Stimulated activated CD8-positive, alpha-beta memory T cell treated with anti-CD3 and anti-CD28 coated beads, Interleukin-2, amount 100 ng/mL, for 1 hour (primary cell): ENCODE data around the gene PEPD.

Source experiments
- DNase-seq, 2 donors: peaks; one replicate each; pipeline ENCODE4 v3.0.0-alpha.2; 2020; ENCODE audit warnings: low read depth in 2 of 2

PEPD gene

GRCh38 chr19:33407716-33408115 lies 113.9 kb downstream of the PEPD start:
- no peak for DNase-seq

- no peak for DNase-seq
These were observed 114.4 kb downstream of the PEPD start for GRCh38 chr19:33407140-33407551.

- peak; percentile 42 to 49 for DNase-seq
These were observed 115.0 kb downstream of the PEPD start for GRCh38 chr19:33406521-33407139.

- no peak for DNase-seq
These were observed 115.8 kb downstream of the PEPD start for GRCh38 chr19:33405553-33406461.

- no peak for DNase-seq
These were observed 116.4 kb downstream of the PEPD start for GRCh38 chr19:33405254-33405552.

- DNase-seq = no peak
These were observed 116.9 kb downstream of the PEPD start for GRCh38 chr19:33404506-33405253.

GRCh38 chr19:33403973-33404304 lies 117.7 kb downstream of the PEPD start:
- DNase-seq = no peak

- DNase-seq = no peak
These were observed 118.2 kb downstream of the PEPD start for GRCh38 chr19:33403221-33403972.

- no peak for DNase-seq
These were observed 119.0 kb downstream of the PEPD start for GRCh38 chr19:33402421-33403220.

GRCh38 chr19:33401683-33402420 lies 119.7 kb downstream of the PEPD start:
- DNase-seq = no peak

- no peak for DNase-seq
These were observed 120.5 kb downstream of the PEPD start for GRCh38 chr19:33400856-33401682.

- DNase-seq = no peak
These were observed 121.6 kb downstream of the PEPD start for GRCh38 chr19:33399745-33400681.

GRCh38 chr19:33399081-33399744 lies 122.4 kb downstream of the PEPD start:
- DNase-seq = no peak

- no peak for DNase-seq
These were observed 123.1 kb downstream of the PEPD start for GRCh38 chr19:33398361-33399060.

GRCh38 chr19:33397536-33398360 lies 123.8 kb downstream of the PEPD start:
- no peak for DNase-seq
